Fibroblast of lung (primary cell): ENCODE measurements around the gene MYMK.

Experiments
- EZH2 ChIP-seq: IDR thresholded peaks from 2 replicates; pipeline ENCODE4 v1.5.1; 2012; ENCODE audit warnings: low read length, control low read depth, mild to moderate bottlenecking; ENCODE audit errors: missing control alignments
- TF ChIP-seq, protein P1 (sequence below), 2 donors: IDR thresholded peaks in 1 of 2; conservative IDR thresholded peaks in 1 of 2; 1 replicate in 1 of 2; 2 replicates in 1 of 2; pipeline ENCODE4 v1.5.1; 2011 to 2012; ENCODE audit warnings: low read length in 2 of 2, control low read depth in 1 of 2, inconsistent platforms in 1 of 2, low read depth in 1 of 2, mild to moderate bottlenecking in 1 of 2

DNA sequence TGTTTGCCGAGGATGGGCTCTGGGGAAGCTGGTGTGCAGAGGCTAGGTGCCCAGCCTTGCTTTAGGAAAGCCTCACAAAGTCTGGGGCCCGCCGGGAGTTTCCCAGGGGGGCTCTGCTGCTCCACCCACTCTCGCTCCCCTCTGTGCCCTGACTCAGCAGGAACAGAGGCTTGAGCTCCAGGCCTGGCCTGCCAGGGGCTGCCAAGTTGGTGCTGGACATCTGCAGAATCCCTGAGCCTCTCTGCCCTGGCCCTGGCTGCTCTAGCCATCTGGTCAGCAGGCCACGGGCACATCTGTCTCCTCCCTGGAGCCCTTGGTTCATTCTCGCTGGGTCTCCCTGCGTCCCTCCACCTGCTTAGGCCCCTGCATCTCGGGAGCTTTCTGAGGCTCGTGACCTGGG is 9.1 kb upstream of the MYMK start:
- TF ChIP-seq EZH2, result no peak
- TF ChIP-seq, protein P1, sequence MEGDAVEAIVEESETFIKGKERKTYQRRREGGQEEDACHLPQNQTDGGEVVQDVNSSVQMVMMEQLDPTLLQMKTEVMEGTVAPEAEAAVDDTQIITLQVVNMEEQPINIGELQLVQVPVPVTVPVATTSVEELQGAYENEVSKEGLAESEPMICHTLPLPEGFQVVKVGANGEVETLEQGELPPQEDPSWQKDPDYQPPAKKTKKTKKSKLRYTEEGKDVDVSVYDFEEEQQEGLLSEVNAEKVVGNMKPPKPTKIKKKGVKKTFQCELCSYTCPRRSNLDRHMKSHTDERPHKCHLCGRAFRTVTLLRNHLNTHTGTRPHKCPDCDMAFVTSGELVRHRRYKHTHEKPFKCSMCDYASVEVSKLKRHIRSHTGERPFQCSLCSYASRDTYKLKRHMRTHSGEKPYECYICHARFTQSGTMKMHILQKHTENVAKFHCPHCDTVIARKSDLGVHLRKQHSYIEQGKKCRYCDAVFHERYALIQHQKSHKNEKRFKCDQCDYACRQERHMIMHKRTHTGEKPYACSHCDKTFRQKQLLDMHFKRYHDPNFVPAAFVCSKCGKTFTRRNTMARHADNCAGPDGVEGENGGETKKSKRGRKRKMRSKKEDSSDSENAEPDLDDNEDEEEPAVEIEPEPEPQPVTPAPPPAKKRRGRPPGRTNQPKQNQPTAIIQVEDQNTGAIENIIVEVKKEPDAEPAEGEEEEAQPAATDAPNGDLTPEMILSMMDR (conservative IDR thresholded peaks at IDR 0.05 in 1 of 2, IDR thresholded peaks at IDR 0.05 in 1 of 2; ENCODE audit: low read depth in 1 of 2, low read length in 2 of 2), result no peak
